AG10803 (cell line): Measurements from ENCODE around the gene SPRED1.
A peak's percentile ranks its signal among the peaks of the same experiment; 100 is the strongest.
"Not testable (repeated sequence)": the region's sequence is repeated elsewhere in the genome, so short reads cannot be mapped to it uniquely, and the experiment has no call there.

Source experiments
- DNase-seq: peaks from one replicate; pipeline ENCODE4 v3.0.0; 2010; ENCODE audit warnings: low read depth
- H3K4me3 ChIP-seq: 2 replicates; pipeline ENCODE4 v1.5.1; 2011; ENCODE audit warnings: mild to moderate bottlenecking, low read length, control low read depth
- TF ChIP-seq, protein P1 (sequence below): conservative IDR thresholded peaks from 2 replicates; pipeline ENCODE4 v1.5.1; 2011; ENCODE audit warnings: mild to moderate bottlenecking, low read length, control low read depth, inconsistent platforms

The SPRED1 gene

DNA sequence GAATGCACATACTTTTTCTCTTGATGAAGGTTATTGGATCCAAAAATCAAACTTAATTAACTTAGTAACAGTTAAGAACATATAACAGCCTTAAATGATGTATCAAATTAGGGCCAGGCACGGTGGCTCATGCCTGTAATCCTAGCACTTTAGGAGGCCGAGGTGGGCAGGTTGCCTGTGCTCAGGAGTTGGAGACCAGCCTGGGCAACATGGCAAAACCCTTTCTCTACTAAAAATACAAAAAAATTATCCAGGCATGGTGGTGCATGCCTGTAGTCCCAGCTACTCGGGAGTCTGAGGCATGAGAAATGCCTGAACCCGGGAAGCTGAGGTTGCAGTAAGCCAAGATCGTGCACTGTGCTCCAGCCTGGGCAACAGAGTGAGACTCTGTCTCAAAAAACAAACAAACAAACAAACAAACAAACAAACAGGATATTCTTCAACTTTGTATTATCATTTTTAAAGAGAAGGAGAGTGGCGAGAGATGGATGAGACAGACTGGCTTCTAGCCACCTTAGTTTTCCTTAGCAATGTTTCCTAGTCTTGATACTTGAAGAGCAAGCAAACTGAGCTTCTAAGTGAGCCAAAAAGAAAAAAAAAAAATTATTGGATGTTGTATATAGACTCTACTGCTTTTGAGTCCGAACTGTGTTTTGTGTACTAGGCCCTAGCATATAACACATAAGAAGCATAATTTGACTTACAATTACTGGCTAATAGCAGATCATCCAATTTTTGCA, 13.8 kb downstream of the SPRED1 start:
- peak overlapping the region; percentile 29 for H3K4me3 ChIP-seq
- TF ChIP-seq, protein P1, sequence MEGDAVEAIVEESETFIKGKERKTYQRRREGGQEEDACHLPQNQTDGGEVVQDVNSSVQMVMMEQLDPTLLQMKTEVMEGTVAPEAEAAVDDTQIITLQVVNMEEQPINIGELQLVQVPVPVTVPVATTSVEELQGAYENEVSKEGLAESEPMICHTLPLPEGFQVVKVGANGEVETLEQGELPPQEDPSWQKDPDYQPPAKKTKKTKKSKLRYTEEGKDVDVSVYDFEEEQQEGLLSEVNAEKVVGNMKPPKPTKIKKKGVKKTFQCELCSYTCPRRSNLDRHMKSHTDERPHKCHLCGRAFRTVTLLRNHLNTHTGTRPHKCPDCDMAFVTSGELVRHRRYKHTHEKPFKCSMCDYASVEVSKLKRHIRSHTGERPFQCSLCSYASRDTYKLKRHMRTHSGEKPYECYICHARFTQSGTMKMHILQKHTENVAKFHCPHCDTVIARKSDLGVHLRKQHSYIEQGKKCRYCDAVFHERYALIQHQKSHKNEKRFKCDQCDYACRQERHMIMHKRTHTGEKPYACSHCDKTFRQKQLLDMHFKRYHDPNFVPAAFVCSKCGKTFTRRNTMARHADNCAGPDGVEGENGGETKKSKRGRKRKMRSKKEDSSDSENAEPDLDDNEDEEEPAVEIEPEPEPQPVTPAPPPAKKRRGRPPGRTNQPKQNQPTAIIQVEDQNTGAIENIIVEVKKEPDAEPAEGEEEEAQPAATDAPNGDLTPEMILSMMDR = no peak
- peak; percentile 22 for DNase-seq

DNA sequence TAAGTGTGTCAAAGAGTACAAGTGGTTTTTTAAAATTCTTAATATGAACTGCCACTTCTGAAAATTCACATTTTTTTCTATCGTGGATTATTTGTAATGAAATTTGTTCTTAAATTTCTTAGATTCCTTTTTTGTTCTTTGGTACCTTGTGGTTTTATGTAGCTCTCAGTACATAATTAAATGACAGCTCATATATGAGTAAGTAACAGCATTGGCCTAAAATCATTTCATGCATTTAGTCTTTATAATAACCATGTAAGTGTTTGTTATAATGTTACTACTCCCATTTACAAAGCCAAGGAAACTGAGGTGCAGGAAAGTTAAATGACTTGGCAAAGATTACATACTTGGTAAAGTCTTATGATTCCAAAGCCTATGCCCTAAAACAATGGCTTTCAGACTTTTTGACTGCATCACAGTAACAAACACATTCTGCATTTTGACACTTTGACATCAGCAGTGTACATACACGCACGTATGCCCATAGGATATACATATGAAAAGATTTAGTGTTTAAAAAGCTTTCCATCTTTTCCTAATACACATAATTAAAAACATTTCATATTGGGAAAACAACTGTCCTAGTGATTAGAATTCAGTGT, 14.9 kb downstream of the SPRED1 start:
- H3K4me3 ChIP-seq = no peak overlapping the region

DNA sequence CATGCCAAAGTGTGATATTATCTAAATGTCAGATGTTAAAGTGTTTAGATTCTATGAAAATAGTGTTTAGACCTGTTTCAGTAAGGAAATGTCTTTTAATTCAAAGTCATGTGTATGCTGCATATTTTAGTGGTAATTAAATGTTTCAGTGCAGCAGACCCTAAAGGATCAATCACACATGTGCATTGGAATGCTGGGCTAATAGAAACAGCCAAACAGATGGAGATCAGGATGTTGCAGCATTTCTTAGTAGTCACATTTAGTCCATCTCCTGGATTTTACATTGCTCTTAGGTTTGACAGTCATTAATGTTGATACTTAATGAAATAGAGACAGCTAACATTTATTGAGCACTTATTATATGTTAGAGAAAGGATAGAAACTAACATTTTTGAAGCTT, 18.5 kb downstream of the SPRED1 start:
- no peak overlapping the region for H3K4me3 ChIP-seq
- TF ChIP-seq, protein P1 = no peak
- DNase-seq = no peak

More for the DNA sequence above, 14.9 kb downstream of the SPRED1 start:
- TF ChIP-seq, protein P1 = no peak
- peak; percentile 20 for DNase-seq

DNA sequence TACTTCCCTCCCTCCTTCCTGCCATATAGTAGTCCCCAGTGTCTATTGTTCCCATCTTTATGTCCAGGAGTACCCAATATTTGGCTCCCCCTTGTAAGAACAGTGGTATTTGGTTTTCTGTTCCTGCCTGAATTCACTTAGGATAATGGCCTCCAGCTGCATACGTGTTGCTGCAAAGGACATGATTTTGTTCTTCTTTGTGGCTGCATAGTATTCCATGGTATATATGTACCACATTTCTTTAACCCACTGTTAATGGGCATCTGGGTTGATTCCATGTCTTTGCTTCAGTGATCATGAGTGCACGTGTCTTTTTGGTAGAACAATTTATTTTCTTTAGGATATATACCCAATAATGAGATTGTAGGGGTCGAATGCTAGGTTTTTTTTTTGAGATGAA, 19.3 kb downstream of the SPRED1 start:
- no peak for DNase-seq
- TF ChIP-seq, protein P1 = no peak
- no peak overlapping the region for H3K4me3 ChIP-seq

DNA sequence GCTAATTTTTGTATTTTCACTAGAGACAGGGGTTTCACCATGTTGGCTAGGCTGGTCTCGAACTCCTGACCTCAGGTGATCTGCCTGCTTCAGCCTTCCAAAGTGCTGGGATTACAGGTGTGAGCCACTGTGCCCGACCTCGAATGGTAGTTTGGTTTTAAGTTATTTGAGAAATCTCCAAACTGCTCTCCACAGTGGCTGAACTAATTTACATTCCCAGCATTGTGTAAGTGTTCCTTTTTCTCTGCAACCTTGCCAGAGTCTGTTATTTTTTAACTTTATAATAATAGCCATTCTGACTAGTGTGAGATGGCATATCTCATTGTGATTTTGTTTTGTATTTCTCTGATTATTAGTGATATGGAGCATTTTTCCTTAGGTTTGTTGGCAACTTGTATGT, 19.8 kb downstream of the SPRED1 start:
- not testable (repeated sequence) for DNase-seq, H3K4me3 ChIP-seq

DNA sequence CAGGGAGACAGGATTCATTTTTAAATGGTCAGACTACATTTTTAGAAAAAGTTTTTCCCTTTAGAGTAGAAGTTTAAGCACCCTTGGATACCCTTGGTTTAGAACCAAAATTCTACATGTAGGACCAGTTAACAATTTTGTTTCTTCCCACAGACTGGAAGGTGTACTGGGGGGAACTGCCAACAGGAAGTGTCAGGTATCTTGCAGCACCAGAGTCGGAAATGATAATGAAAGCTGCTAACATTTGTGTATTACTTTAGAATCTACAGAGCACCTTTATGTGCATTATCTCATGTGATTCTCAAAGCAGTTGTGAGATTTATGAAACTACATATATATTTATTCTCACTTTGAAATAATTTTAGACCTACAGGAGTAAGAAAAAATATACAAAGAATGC, 21.5 kb downstream of the SPRED1 start:
- no peak for DNase-seq
- TF ChIP-seq, protein P1 = no peak
- no peak overlapping the region for H3K4me3 ChIP-seq

DNA sequence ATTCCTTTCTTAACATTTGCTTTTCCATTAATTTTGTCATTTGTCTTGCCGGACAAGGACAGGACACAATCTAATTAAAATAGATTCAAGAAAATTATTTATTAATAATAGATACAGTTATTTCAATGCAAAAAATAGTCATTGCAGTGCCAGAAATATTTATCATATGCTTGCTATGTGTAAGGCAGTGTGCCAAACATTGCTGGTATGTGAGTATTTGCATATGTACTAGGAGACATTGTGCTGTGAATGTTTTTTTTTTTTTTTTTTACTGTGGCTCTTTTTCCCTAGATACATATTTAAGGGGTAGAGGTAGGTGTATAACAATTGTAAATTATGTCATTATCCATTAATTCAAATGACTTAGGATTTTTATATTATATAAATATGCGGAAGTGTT, 23.3 kb downstream of the SPRED1 start:
- TF ChIP-seq, protein P1 = no peak
- no peak overlapping the region for H3K4me3 ChIP-seq
- peak; percentile 58 for DNase-seq

DNA sequence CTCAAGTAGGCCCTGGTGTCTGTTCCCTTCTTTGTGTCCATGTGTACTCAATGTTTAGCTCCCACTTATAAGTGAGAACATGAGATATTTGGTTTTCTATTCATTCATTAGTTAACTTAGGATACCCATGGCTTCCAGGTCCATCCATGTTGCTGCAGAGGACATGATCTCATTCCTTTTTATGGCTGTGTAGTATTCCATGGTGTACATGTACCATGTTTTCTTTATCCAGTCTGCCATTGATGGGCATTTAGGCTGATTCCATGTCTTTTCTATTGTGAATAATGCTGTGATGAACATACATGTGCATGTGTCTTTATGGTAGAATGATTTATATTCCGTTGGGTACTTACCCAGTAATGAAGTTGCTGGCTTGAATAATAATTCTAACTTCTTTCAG, 24.6 kb downstream of the SPRED1 start:
- not testable (repeated sequence) for DNase-seq, H3K4me3 ChIP-seq
